ENCODE results near the gene GTPBP6. TPM values are rescaled to one million over a fixed set of nuclear protein-coding genes. Genes with fewer than 3 reads are reported as not detected.

GTPBP6 gene
- total RNA-seq, 1 donor from 2014 or later: 49.9 TPM

DNA sequence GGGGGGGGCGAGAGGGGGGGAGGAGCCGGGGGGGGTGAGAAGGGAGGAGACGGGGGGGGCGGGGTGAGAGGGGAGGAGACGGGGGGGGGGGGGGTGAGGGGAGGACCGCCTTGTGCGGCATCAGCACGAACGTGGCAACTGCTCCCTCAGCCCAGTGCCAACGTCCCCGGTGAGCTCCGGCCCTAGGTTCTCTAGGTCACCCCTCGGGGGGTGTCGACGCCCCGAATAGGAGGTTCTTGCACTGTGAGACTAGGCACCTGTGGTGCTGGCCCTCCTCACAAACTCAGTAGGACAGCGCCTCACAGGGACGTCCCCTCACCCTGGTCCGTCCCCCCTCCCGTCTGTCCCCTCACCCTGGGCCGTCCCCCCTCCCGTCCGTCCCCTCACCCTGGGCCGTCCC is 21.5 kb upstream of the GTPBP6 start:
- Mint-ChIP-seq H3K36me3 (ENCODE audit: unreplicated experiment) (peaks cover 27% of the 10 kb centered on the region), H3K27ac (ENCODE audit: unreplicated experiment) (no peak overlapping the region), H3K27me3 (ENCODE audit: unreplicated experiment) (no peaks in the 10 kb centered on the region), H3K9me3 (ENCODE audit: unreplicated experiment) (no peaks in the 10 kb centered on the region), H3K4me1 (ENCODE audit: unreplicated experiment) (no peaks in the 10 kb centered on the region), H3K4me3 (ENCODE audit: unreplicated experiment) (no peak overlapping the region)
- TF ChIP-seq CTCF (IDR thresholded peaks at IDR 0.05): no peak
- no peak for DNase-seq (ENCODE audit: extremely low spot score, unreplicated experiment)

DNA sequence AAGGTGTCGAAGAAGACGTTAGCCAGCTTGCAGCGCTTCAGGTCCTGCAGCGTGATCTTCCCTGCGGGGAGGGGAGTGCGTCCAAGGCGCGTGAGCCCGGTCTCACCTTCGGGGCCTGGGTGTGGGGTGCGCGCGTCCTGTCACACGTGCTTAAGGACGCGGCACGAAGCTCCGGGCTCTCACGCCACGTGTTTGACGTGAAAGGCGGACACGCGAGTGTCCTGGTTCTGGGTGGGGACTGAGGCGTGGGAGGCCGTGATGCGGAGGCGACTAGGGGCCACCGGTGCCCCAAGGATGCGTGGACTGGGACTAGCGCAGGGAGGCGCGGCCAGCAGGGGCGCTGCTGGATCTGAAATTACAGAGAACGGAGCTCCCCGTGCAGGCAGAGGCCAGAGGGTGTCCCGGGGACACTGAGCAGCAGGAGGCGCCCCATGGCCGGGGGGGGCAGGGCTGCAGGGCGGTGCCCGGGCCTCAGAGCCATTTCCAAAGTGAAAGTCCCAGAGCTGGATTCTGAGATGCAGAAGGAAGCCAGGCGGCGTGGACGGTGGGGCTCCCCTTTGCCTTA is 20.3 kb upstream of the GTPBP6 start:
- peaks cover 27% of the 10 kb centered on the region for H3K36me3 Mint-ChIP-seq (ENCODE audit: unreplicated experiment)
- H3K27me3 Mint-ChIP-seq (ENCODE audit: unreplicated experiment): no peaks in the 10 kb centered on the region
- no peak for DNase-seq (ENCODE audit: extremely low spot score, unreplicated experiment)
- H3K4me3 Mint-ChIP-seq (ENCODE audit: unreplicated experiment): no peak overlapping the region
- H3K4me1 Mint-ChIP-seq (ENCODE audit: unreplicated experiment): no peaks in the 10 kb centered on the region
- TF ChIP-seq CTCF (IDR thresholded peaks at IDR 0.05): no peak
- H3K9me3 Mint-ChIP-seq (ENCODE audit: unreplicated experiment): no peaks in the 10 kb centered on the region
- no peak overlapping the region for H3K27ac Mint-ChIP-seq (ENCODE audit: unreplicated experiment)

GRCh38 chrX:338281-338835 is 19.8 kb upstream of the GTPBP6 start:
- Mint-ChIP-seq H3K4me1 (ENCODE audit: unreplicated experiment) (no peaks in the 10 kb centered on the region), H3K36me3 (ENCODE audit: unreplicated experiment) (peaks cover 27% of the 10 kb centered on the region), H3K27ac (ENCODE audit: unreplicated experiment) (no peak overlapping the region), H3K9me3 (ENCODE audit: unreplicated experiment) (no peaks in the 10 kb centered on the region), H3K4me3 (ENCODE audit: unreplicated experiment) (no peak overlapping the region), H3K27me3 (ENCODE audit: unreplicated experiment) (no peaks in the 10 kb centered on the region)
- DNase-seq (ENCODE audit: extremely low spot score, unreplicated experiment): no peak
- no peak for TF ChIP-seq CTCF (IDR thresholded peaks at IDR 0.05)

GRCh38 chrX:337331-337831 is 18.8 kb upstream of the GTPBP6 start:
- H3K27ac Mint-ChIP-seq (ENCODE audit: unreplicated experiment): no peak overlapping the region

More at GRCh38 chrX:337331-337831, 18.8 kb upstream of the GTPBP6 start:
- no peak for DNase-seq (ENCODE audit: extremely low spot score, unreplicated experiment)
- H3K4me1 Mint-ChIP-seq (ENCODE audit: unreplicated experiment): no peaks in the 10 kb centered on the region
- peaks cover 27% of the 10 kb centered on the region for H3K36me3 Mint-ChIP-seq (ENCODE audit: unreplicated experiment)
- H3K9me3 Mint-ChIP-seq (ENCODE audit: unreplicated experiment): no peaks in the 10 kb centered on the region
- H3K4me3 Mint-ChIP-seq (ENCODE audit: unreplicated experiment): no peak overlapping the region
- no peaks in the 10 kb centered on the region for H3K27me3 Mint-ChIP-seq (ENCODE audit: unreplicated experiment)
- no peak for TF ChIP-seq CTCF (IDR thresholded peaks at IDR 0.05)

Data from osteocyte (in vitro differentiated cells).